Activated CD8-positive, alpha-beta memory T cell treated with anti-CD3 and anti-CD28 coated beads for 48 hours (primary cell): ENCODE measurements around the gene HSBP1.

Source experiments
- DNase-seq, 3 experiments: peaks; one replicate each; pipeline ENCODE4 v3.0.0-alpha.2; 2020; ENCODE audit warnings: low read depth in 2 of 3, low spot score in 2 of 3

Gene HSBP1

GRCh38 chr16:83807710-83808572 is at the start of gene HSBP1:
Gene HSBP1 (plus strand): TSS chr16:83807978. CDS start chr16:83808077, 99 bp downstream.
- peak; percentile 81 to 92 (median 84) for DNase-seq

GRCh38 chr16:83762141-83762991 is 45.4 kb upstream of the HSBP1 start:
- DNase-seq, result no peak

- no peak for DNase-seq
Measured at GRCh38 chr16:83762992-83763358, 44.8 kb upstream of the HSBP1 start.

GRCh38 chr16:83768986-83769385 is 38.8 kb upstream of the HSBP1 start:
- no peak for DNase-seq

- no peak for DNase-seq
Measured at GRCh38 chr16:83769397-83770008, 38.3 kb upstream of the HSBP1 start.

- DNase-seq, result no peak
Measured at GRCh38 chr16:83771306-83771942, 36.4 kb upstream of the HSBP1 start.

GRCh38 chr16:83772806-83773205 is 35.0 kb upstream of the HSBP1 start:
- DNase-seq, result no peak

- no peak for DNase-seq
Measured at GRCh38 chr16:83774066-83774465, 33.7 kb upstream of the HSBP1 start.

- DNase-seq, result no peak
Measured at GRCh38 chr16:83776944-83777343, 30.8 kb upstream of the HSBP1 start.

GRCh38 chr16:83779886-83780285 is 27.9 kb upstream of the HSBP1 start:
- DNase-seq, result no peak

GRCh38 chr16:83785455-83785854 is 22.3 kb upstream of the HSBP1 start:
- DNase-seq, result no peak

GRCh38 chr16:83789642-83790401 is 18.0 kb upstream of the HSBP1 start:
- DNase-seq, result no peak

GRCh38 chr16:83791916-83792315 is 15.9 kb upstream of the HSBP1 start:
- DNase-seq, result no peak

- no peak for DNase-seq
Measured at GRCh38 chr16:83792391-83792790, 15.4 kb upstream of the HSBP1 start.

- no peak for DNase-seq
Measured at GRCh38 chr16:83793179-83793578, 14.6 kb upstream of the HSBP1 start.

- DNase-seq, result no peak
Measured at GRCh38 chr16:83794860-83795554, 12.8 kb upstream of the HSBP1 start.

GRCh38 chr16:83797013-83797412 is 10.8 kb upstream of the HSBP1 start:
- DNase-seq, result no peak

GRCh38 chr16:83799336-83799735 is 8.4 kb upstream of the HSBP1 start:
- DNase-seq, result no peak

GRCh38 chr16:83802135-83802534 is 5.6 kb upstream of the HSBP1 start:
- DNase-seq, result no peak
